Measurements from ENCODE around the gene OR4D11.

DNA sequence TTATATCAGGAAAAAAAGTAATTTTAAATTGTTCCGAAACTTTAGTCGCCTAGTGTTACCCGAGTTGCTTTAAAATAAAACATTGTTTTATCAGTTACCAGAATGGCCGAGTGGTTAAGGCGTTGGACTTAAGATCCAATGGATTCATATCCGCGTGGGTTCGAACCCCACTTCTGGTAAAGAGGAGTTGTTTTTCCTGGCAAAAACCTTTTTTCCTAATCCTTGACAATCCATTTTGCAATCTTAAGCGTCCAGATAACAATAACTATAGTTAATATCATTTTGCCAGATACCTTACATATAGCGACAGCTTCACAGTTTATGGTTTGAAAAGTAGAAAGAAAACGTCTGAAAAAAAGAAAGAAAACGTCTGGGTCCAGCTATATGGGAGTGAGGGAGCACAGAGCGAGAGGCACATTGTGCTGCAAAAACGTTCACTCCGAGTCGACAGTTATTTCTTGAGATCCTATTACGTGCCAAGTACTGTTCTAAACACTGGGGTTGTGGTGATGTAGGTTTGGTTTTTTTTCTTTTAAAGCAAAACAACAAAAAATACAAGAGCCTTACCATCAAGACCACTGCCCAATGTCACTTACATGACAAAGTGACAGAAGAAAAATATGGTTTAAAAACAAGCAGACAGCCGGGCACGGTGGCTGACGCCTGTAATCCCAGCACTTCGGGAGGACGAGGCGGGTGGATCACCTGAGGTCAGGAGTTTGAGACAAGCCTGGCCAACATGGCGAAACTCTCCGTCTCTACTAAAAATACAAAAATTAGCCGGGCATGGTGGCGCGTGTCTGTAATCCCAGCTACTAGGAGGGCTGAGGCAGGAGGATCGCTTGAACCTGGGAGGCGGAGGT, 48.5 kb downstream of the OR4D11 start:
- TF ChIP-seq CTCF (IDR thresholded peaks at IDR 0.05) (no peak), POLR2A (IDR thresholded peaks at IDR 0.05) (no peak)

All from sigmoid colon (tissue), 3 donors.